Esophagus muscularis mucosa (tissue), 4 donors: ENCODE results near the gene TCF21. TPM values are rescaled to one million over a fixed set of nuclear protein-coding genes. Genes with fewer than 3 reads are reported as not detected.

Experiments
- DNase-seq: peaks from one replicate; pipeline ENCODE4 v3.0.0-alpha.2; 2017; ENCODE audit errors: extremely low spot score
- H3K27ac ChIP-seq, 4 donors: fragments of 200-600 bp; sonication (generic); replicated peaks in 1 of 4; 1 replicate in 3 of 4; 2 replicates in 1 of 4; pipeline ENCODE4 v1.5.1; 2016 to 2019; ENCODE audit warnings: mild to moderate bottlenecking in 1 of 4
- H3K27me3 ChIP-seq, 4 donors: fragments of 200-600 bp; sonication (generic); one replicate each; pipeline versions ENCODE4 v1.5.1 to v1.6.0; 2016 to 2019
- H3K36me3 ChIP-seq, 4 donors: fragments of 200-600 bp; sonication (generic); one replicate each; pipeline ENCODE4 v1.5.1; 2016 to 2019
- H3K4me1 ChIP-seq, 4 donors: fragments of 200-600 bp; sonication (generic); one replicate each; pipeline ENCODE4 v1.5.1; 2016 to 2019
- H3K4me3 ChIP-seq, 4 donors: fragments of 200-600 bp; sonication (generic); 1 replicate in 2 of 4; 2 replicates in 2 of 4; pipeline ENCODE4 v1.5.1; 2016 to 2019; ENCODE audit warnings: mild to moderate bottlenecking in 4 of 4, moderate library complexity in 1 of 4
- H3K9me3 ChIP-seq, 4 donors: fragments of 200-600 bp; sonication (generic); 1 replicate in 3 of 4; 2 replicates in 1 of 4; pipeline ENCODE4 v1.5.1; 2016 to 2019
- EP300 ChIP-seq: sonication (generic); formaldehyde crosslinking; IDR thresholded peaks from one replicate; pipeline ENCODE4 v1.6.1; 2017; ENCODE audit warnings: antibody characterized with exemption
- POLR2A ChIP-seq: fragments of 450-650 bp; IDR thresholded peaks from one replicate; pipeline ENCODE4 v1.6.1; 2017; ENCODE audit warnings: antibody characterized with exemption, moderate library complexity, mild to moderate bottlenecking, low read depth
- POLR2AphosphoS5 ChIP-seq, 2 donors: sonication (generic); formaldehyde crosslinking; IDR thresholded peaks; one replicate each; pipeline ENCODE4 v1.6.1; 2017; ENCODE audit warnings: antibody characterized with exemption in 2 of 2
- WGBS: methylation state at CpG from one replicate; pipeline ENCODE4 v1.1.5; 2018; 5-methylcytosine and 5-hydroxymethylcytosine counted together
- intact Hi-C: fragments of 100-400 bp; cut with DNase I; formaldehyde crosslinking; loops from one replicate; pipeline ENCODE4 v1.15.1; 2023
- total RNA-seq, 4 donors: library from RNA; depleted of rRNA; stranded (reverse); fragments of >200 nt; gene quantifications; one replicate each; pipeline versions ENCODE4 v1.1.0 to v1.2.1, GENCODE V29; 2016
- TF ChIP-seq, protein P1 (sequence below), 3 experiments: fragments of 200-600 bp in 2 of 3; fragments of 450-650 bp in 1 of 3; sonication (generic) in 2 of 3; IDR thresholded peaks; one replicate each; pipeline ENCODE4 v1.5.1; 2017 to 2019; ENCODE audit warnings: antibody characterized with exemption in 3 of 3, mild to moderate bottlenecking in 2 of 3, moderate library complexity in 1 of 3

TCF21 gene
- total RNA-seq, 4 donors from 2014 or later: 22.2 to 44.5 (median 30.8) TPM

DNA sequence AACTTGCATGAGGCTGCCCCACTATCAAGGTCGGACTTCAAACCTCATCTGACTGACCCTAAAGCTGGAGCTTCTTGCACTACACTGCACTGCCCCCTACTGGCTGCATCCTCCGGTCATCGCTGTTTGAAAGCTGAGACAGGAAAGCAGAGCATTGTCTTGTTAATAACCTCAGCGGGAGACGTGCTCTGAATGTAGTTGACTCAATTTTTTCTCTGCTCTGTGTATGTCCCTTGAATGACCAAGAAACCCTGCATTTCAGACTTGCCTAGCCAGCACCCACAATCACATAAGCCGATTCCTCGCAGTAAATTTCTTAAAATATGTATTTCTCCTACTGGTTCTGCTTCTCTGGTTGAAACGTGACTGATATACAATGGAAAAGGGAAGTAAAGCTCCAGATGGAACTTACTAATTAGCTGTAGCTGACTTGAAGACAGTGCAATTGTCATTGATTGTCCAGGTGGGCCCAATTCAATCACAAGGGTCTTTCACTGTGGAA is 27.8 kb downstream of the TCF21 start:
- peaks cover 0 to 25% (median 15%) of the 10 kb centered on the region in 4 donors for H3K4me1 ChIP-seq
- peak; percentile 97 for DNase-seq

DNA sequence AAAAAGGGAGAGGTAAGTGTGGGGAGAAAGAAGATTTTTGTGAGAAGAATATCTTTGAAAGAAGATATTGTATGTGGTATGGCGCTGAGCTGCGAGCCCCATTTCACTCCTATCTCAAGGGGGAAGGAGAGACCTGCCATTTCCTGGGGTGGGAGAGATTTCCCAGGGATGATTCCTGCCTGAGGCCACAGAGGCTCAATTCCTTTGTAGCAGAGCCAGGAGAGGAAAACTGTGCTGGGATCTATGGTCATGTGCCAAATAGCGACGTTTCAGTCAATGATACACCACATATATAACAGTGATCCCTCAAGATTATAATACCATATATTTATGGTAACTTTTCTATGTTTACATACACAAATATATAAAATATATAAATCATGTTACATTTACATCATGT is 28.9 kb downstream of the TCF21 start:
- no peaks in the 10 kb centered on the region for H3K36me3 ChIP-seq
- DNase-seq: no peak
- no peaks in the 10 kb centered on the region for H3K27me3 ChIP-seq
- no peak overlapping the region for H3K4me3 ChIP-seq
- no peak overlapping the region for H3K27ac ChIP-seq
- H3K9me3 ChIP-seq: peaks cover 0 to 4% (median 0%) of the 10 kb centered on the region in 4 donors
- intact Hi-C loops: loop anchor here (5.0 kb wide), 2 partner anchors 65 to 80 kb away; no protein-coding TSS in a partner anchor
- TF ChIP-seq, protein P1, sequence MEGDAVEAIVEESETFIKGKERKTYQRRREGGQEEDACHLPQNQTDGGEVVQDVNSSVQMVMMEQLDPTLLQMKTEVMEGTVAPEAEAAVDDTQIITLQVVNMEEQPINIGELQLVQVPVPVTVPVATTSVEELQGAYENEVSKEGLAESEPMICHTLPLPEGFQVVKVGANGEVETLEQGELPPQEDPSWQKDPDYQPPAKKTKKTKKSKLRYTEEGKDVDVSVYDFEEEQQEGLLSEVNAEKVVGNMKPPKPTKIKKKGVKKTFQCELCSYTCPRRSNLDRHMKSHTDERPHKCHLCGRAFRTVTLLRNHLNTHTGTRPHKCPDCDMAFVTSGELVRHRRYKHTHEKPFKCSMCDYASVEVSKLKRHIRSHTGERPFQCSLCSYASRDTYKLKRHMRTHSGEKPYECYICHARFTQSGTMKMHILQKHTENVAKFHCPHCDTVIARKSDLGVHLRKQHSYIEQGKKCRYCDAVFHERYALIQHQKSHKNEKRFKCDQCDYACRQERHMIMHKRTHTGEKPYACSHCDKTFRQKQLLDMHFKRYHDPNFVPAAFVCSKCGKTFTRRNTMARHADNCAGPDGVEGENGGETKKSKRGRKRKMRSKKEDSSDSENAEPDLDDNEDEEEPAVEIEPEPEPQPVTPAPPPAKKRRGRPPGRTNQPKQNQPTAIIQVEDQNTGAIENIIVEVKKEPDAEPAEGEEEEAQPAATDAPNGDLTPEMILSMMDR (IDR thresholded peaks at IDR 0.05): no peak
- TF ChIP-seq POLR2AphosphoS5 (IDR thresholded peaks at IDR 0.05): no peak
- TF ChIP-seq EP300: no peak
- TF ChIP-seq POLR2A: no peak
- 74% methylated on average over 4 of the region's 4 CpGs for WGBS
- H3K4me1 ChIP-seq: peaks cover 0 to 25% (median 15%) of the 10 kb centered on the region in 4 donors

More for the DNA sequence above, 27.8 kb downstream of the TCF21 start:
- H3K27ac ChIP-seq: no peak overlapping the region
- no peaks in the 10 kb centered on the region for H3K27me3 ChIP-seq
- H3K9me3 ChIP-seq: peaks cover 0 to 4% (median 0%) of the 10 kb centered on the region in 4 donors
- intact Hi-C loops: loop anchor here (1.0 to 5.0 kb wide), 3 partner anchors 64 to 347 kb away; no protein-coding TSS in a partner anchor
- H3K4me3 ChIP-seq: no peak overlapping the region
- WGBS: 9% methylated on average over 8 of the region's 8 CpGs
- TF ChIP-seq EP300 (no peak), POLR2AphosphoS5 (IDR thresholded peaks at IDR 0.05) (peak in 1 of 2 donors; percentile 62)
- TF ChIP-seq, protein P1 (IDR thresholded peaks at IDR 0.05): peak; percentile 86 to 87 (median 86)
- no peaks in the 10 kb centered on the region for H3K36me3 ChIP-seq

DNA sequence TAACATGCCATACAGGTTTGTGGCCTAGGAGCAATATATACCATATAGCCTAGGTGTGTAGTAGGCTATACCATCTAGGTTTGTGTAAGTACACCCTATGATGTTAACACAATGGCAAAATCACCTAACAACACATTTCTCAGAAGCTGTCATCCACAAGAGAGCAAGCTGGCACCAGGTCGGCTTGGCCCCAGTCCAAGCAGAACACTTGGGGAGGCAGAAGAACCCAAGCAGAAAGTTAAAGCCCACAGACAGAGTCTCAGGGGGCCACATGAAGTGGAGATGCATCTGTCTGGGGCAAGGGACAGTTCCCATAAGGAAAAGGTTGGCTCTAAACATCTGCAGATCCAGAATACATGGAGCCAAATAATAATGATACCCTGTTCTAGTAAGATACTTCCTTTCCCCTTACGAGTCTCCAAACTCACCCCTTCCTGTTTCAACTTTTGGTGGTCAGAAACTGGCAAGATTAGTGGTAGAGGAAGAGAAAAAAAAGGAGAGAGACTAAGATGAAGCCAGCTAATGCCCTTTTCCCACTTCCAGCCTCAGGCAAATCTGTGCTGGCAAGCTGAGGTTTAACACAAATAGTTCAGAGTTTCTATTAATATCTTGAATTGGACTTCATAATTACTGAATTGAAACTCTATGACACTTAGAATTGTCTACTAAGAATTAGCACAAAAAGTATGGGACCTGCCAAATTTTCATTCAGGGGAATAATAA is 29.5 kb downstream of the TCF21 start:
- peaks cover 0 to 4% (median 0%) of the 10 kb centered on the region in 4 donors for H3K9me3 ChIP-seq
- H3K27me3 ChIP-seq: no peaks in the 10 kb centered on the region
- peaks cover 0 to 25% (median 15%) of the 10 kb centered on the region in 4 donors for H3K4me1 ChIP-seq
- H3K36me3 ChIP-seq: no peaks in the 10 kb centered on the region
- intact Hi-C loops: loop anchor here (5.0 kb wide), 2 partner anchors 66 to 81 kb away; no protein-coding TSS in a partner anchor
- TF ChIP-seq POLR2A (no peak), POLR2AphosphoS5 (IDR thresholded peaks at IDR 0.05) (no peak)
- TF ChIP-seq, protein P1 (IDR thresholded peaks at IDR 0.05): no peak
- peak overlapping the region in 2 of 4 donors; percentile 28 to 35 for H3K27ac ChIP-seq
- H3K4me3 ChIP-seq: no peak overlapping the region
- 25% methylated on average over 2 of the region's 2 CpGs for WGBS
- no peak for DNase-seq

DNA sequence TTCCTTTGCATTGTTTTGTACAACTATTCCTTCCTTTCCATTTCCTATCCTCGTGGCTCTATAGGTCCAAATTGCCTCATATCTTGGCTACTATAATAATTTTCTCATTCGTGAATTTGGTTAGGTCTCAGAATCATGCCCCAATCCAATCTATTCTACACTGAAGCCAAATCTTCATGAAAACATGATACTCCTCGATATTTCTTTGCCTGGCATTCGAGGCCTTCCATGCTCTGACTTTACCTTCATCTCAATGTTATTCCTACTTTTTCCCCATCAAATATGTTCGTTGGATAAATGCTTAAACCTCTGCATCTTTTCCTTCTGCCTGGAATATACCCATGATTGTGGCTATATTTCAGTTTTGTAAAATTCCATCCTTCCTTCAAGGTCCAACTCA is 30.4 kb downstream of the TCF21 start:
- intact Hi-C loops: loop anchor here (5.0 kb wide), 2 partner anchors 67 to 82 kb away; no protein-coding TSS in a partner anchor
- no peaks in the 10 kb centered on the region for H3K36me3 ChIP-seq
- no peak overlapping the region for H3K27ac ChIP-seq
- TF ChIP-seq, protein P1 (IDR thresholded peaks at IDR 0.05): no peak
- TF ChIP-seq EP300 (no peak), POLR2AphosphoS5 (IDR thresholded peaks at IDR 0.05) (no peak), POLR2A (no peak)
- 86% methylated on average over 5 of the region's 5 CpGs for WGBS
- H3K4me1 ChIP-seq: peaks cover 0 to 25% (median 15%) of the 10 kb centered on the region in 4 donors
- H3K4me3 ChIP-seq: no peak overlapping the region
- no peaks in the 10 kb centered on the region for H3K27me3 ChIP-seq
- H3K9me3 ChIP-seq: no peaks in the 10 kb centered on the region
- DNase-seq: no peak
